Testis (tissue), 2 donors: ENCODE data around the gene PLEKHA1.

ENCODE experiments used
- CTCF ChIP-seq, 3 experiments: fragments of 450-650 bp in 2 of 3; fragments of 200-600 bp in 1 of 3; sonication (generic) in 1 of 3; IDR thresholded peaks; one replicate each; pipeline ENCODE4 v1.5.1; 2016 to 2019; ENCODE audit warnings: antibody characterized with exemption in 3 of 3, mild to moderate bottlenecking in 2 of 3, moderate library complexity in 1 of 3
- POLR2A ChIP-seq: fragments of 450-650 bp; IDR thresholded peaks from one replicate; pipeline ENCODE4 v1.6.1; 2017; ENCODE audit warnings: antibody characterized with exemption, mild to moderate bottlenecking, moderate library complexity

- TF ChIP-seq CTCF (IDR thresholded peaks at IDR 0.05) (no peak), POLR2A (no peak)
Observed at GRCh38 chr10:122457934-122458333, 83.4 kb downstream of the PLEKHA1 start.
